ENCODE measurements around the gene KRTAP1-5. TPM values are rescaled to one million over a fixed set of nuclear protein-coding genes. Genes with fewer than 3 reads are reported as not detected.

Gene KRTAP1-5
- total RNA-seq, 2 experiments from 2014 or later = not detected

Other genes starting within 250 kb of the KRTAP1-5 start
- gene KRT27, start 244.7 kb downstream of the KRTAP1-5 start, total RNA-seq = not detected
- not detected for gene KRT28, start 227.2 kb downstream of the KRTAP1-5 start, total RNA-seq
- 10 to 100 TPM; 41.9 to 48.6 TPM for gene KRT10, start 204.6 kb downstream of the KRTAP1-5 start, total RNA-seq
- gene KRT12, start 160.0 kb downstream of the KRTAP1-5 start, total RNA-seq = not detected
- not detected for gene KRT20, start 142.0 kb downstream of the KRTAP1-5 start, total RNA-seq
- not detected for gene KRT23, start 89.6 kb downstream of the KRTAP1-5 start, total RNA-seq
- gene KRT39, start 60.3 kb downstream of the KRTAP1-5 start, total RNA-seq = not detected
- not detected for gene KRT40, start 42.9 kb downstream of the KRTAP1-5 start, total RNA-seq
- not detected for gene KRTAP3-3, start 33.0 kb downstream of the KRTAP1-5 start, total RNA-seq
- gene KRTAP3-2, start 27.3 kb downstream of the KRTAP1-5 start, total RNA-seq = not detected
- gene KRTAP3-1, start 18.1 kb downstream of the KRTAP1-5 start, total RNA-seq = not detected
- gene KRTAP1-4, start 3.0 kb upstream of the KRTAP1-5 start, total RNA-seq = not detected
- gene KRTAP1-3, start 7.7 kb upstream of the KRTAP1-5 start, total RNA-seq = not detected
- not detected for gene KRTAP1-1, start 14.2 kb upstream of the KRTAP1-5 start, total RNA-seq
- gene KRTAP2-1, start 20.1 kb upstream of the KRTAP1-5 start, total RNA-seq = not detected
- gene KRTAP2-2, start 28.0 kb upstream of the KRTAP1-5 start, total RNA-seq = not detected
- gene KRTAP2-3, start 32.9 kb upstream of the KRTAP1-5 start, total RNA-seq = not detected
- not detected for gene KRTAP2-4, start 38.7 kb upstream of the KRTAP1-5 start, total RNA-seq
- not detected for gene KRTAP4-7, start 56.9 kb upstream of the KRTAP1-5 start, total RNA-seq
- gene KRTAP4-8, start 70.9 kb upstream of the KRTAP1-5 start, total RNA-seq = not detected
- gene KRTAP4-16, start 75.0 kb upstream of the KRTAP1-5 start, total RNA-seq = not detected
- not detected for gene KRTAP4-9, start 78.2 kb upstream of the KRTAP1-5 start, total RNA-seq
- gene KRTAP4-11, start 91.2 kb upstream of the KRTAP1-5 start, total RNA-seq = not detected
- gene KRTAP4-12, start 97.0 kb upstream of the KRTAP1-5 start, total RNA-seq = not detected
- gene KRTAP4-6, start 113.3 kb upstream of the KRTAP1-5 start, total RNA-seq = not detected
- gene KRTAP4-5, start 122.6 kb upstream of the KRTAP1-5 start, total RNA-seq = not detected
- gene KRTAP4-4, start 133.5 kb upstream of the KRTAP1-5 start, total RNA-seq = not detected
- gene KRTAP4-3, start 141.0 kb upstream of the KRTAP1-5 start, total RNA-seq = not detected
- gene KRTAP4-2, start 151.0 kb upstream of the KRTAP1-5 start, total RNA-seq = not detected
- gene KRTAP4-1, start 157.7 kb upstream of the KRTAP1-5 start, total RNA-seq = not detected
- gene KRTAP9-1, start 162.7 kb upstream of the KRTAP1-5 start, total RNA-seq = not detected
- not detected for gene KRTAP9-2, start 199.4 kb upstream of the KRTAP1-5 start, total RNA-seq
- gene KRTAP9-3, start 205.2 kb upstream of the KRTAP1-5 start, total RNA-seq = not detected
- gene KRTAP9-8, start 210.8 kb upstream of the KRTAP1-5 start, total RNA-seq = not detected
- gene KRTAP9-4, start 222.5 kb upstream of the KRTAP1-5 start, total RNA-seq = not detected
- not detected for gene KRTAP9-9, start 228.2 kb upstream of the KRTAP1-5 start, total RNA-seq
- gene KRTAP9-6, start 238.2 kb upstream of the KRTAP1-5 start, total RNA-seq = not detected
- not detected for gene KRTAP9-7, start 248.5 kb upstream of the KRTAP1-5 start, total RNA-seq